ENCODE results near the gene PRRC2A. TPM values are rescaled to one million over a fixed set of nuclear protein-coding genes. Genes with fewer than 3 reads are reported as not detected.

The PRRC2A gene
- total RNA-seq, 1 donor from 2014 or later: 74.6 TPM

GRCh38 chr6:31619805-31620585 is 520 bp upstream of the PRRC2A start:
- peak; percentile 98 to 100 for DNase-seq (ENCODE audit: extremely low spot score in 2 of 2)
- peaks cover 18% of the 10 kb centered on the region for H3K4me1 ChIP-seq
- peaks cover 0 to 18% of the 10 kb centered on the region in 2 donors for H3K36me3 ChIP-seq
- H3K9me3 ChIP-seq: no peaks in the 10 kb centered on the region
- H3K27ac ChIP-seq: peak overlapping the region; percentile 95
- peak; percentile 82 to 98 for TF ChIP-seq POLR2AphosphoS5 (IDR thresholded peaks at IDR 0.05; ENCODE audit: insufficient read depth in 1 of 2, low read depth in 1 of 2)
- TF ChIP-seq CTCF (IDR thresholded peaks at IDR 0.05): no peak
- peak; percentile 83 to 90 for TF ChIP-seq POLR2A (IDR thresholded peaks at IDR 0.05)
- intact Hi-C loops (cut with DNase I): no loop called here
- no peaks in the 10 kb centered on the region for H3K27me3 ChIP-seq
- H3K4me3 ChIP-seq: peak overlapping the region; percentile 51 to 55

- Histone ChIP-seq H3K27me3 (no peaks in the 10 kb centered on the region), H3K4me1 (peaks cover 18% of the 10 kb centered on the region), H3K4me3 (peak overlapping the region; percentile 55 to 59), H3K36me3 (peaks cover 0 to 33% of the 10 kb centered on the region in 2 donors), H3K27ac (peak overlapping the region; percentile 95), H3K9me3 (no peaks in the 10 kb centered on the region)
- TF ChIP-seq POLR2AphosphoS5 (IDR thresholded peaks at IDR 0.05; ENCODE audit: insufficient read depth in 1 of 2, low read depth in 1 of 2) (no peak), CTCF (IDR thresholded peaks at IDR 0.05) (no peak), POLR2A (IDR thresholded peaks at IDR 0.05) (no peak)
- intact Hi-C loops (cut with DNase I): no loop called here
- DNase-seq (ENCODE audit: extremely low spot score in 2 of 2): no peak
Measured at GRCh38 chr6:31621320-31621939, 915 bp downstream of the PRRC2A start.

DNA sequence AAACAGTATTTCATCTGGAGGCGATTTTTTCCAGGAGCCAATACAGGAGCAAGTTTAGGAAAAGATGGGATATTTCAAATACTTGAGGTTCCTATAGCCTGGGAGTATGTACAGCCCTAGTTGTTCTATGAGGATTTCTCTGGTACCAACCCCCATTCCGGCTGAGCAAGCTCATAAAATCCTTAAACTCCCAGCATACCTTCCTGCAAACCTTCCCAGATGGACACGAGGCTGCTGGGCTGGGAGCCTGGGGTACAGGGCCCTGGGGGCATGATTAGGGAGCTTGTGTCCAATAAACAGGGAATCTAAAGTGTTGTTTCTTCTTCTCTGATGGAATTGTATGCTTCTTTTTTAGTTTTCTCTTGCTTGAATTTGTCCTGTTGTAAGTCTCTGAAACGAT is 1.5 kb downstream of the PRRC2A start:
- intact Hi-C loops (cut with DNase I): no loop called here
- Histone ChIP-seq H3K4me1 (peaks cover 18% of the 10 kb centered on the region), H3K27ac (peak overlapping the region; percentile 95), H3K36me3 (peaks cover 0 to 38% of the 10 kb centered on the region in 2 donors), H3K27me3 (no peaks in the 10 kb centered on the region), H3K4me3 (peak overlapping the region; percentile 55 to 59), H3K9me3 (no peaks in the 10 kb centered on the region)
- DNase-seq (ENCODE audit: extremely low spot score in 2 of 2): no peak
- TF ChIP-seq POLR2A (IDR thresholded peaks at IDR 0.05) (no peak), POLR2AphosphoS5 (IDR thresholded peaks at IDR 0.05; ENCODE audit: insufficient read depth in 1 of 2, low read depth in 1 of 2) (peak in 1 of 2 donors; percentile 43)

DNA sequence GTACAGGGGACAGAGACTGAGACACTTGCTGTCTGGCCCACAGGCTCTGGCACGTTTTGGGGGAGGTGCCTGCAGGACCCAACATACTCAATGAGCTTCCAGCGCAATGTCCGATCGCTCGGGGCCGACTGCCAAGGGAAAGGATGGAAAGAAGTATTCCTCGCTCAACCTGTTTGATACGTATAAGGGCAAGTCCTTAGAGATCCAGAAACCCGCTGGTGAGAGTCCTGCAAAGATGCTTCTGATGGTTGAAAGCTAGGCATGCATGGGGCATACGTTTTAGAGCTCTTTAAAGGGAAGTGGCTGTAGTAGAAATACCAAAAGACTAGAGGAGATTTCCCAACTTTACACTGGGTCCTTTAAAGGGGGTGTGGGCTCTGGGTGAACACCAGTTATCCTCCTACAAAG is 2.2 kb downstream of the PRRC2A start:
- Histone ChIP-seq H3K9me3 (no peaks in the 10 kb centered on the region), H3K27me3 (no peaks in the 10 kb centered on the region), H3K36me3 (peaks cover 0 to 45% of the 10 kb centered on the region in 2 donors), H3K4me3 (peak overlapping the region in 1 of 2 donors; percentile 59), H3K27ac (peak overlapping the region; percentile 95), H3K4me1 (peaks cover 18% of the 10 kb centered on the region)
- TF ChIP-seq POLR2AphosphoS5 (IDR thresholded peaks at IDR 0.05; ENCODE audit: insufficient read depth in 1 of 2, low read depth in 1 of 2): no peak
- no peak for TF ChIP-seq POLR2A (IDR thresholded peaks at IDR 0.05)
- no peak for TF ChIP-seq CTCF (IDR thresholded peaks at IDR 0.05)
- intact Hi-C loops (cut with DNase I): no loop called here
- DNase-seq (ENCODE audit: extremely low spot score in 2 of 2): peak in 1 of 2 donors; percentile 90

DNA sequence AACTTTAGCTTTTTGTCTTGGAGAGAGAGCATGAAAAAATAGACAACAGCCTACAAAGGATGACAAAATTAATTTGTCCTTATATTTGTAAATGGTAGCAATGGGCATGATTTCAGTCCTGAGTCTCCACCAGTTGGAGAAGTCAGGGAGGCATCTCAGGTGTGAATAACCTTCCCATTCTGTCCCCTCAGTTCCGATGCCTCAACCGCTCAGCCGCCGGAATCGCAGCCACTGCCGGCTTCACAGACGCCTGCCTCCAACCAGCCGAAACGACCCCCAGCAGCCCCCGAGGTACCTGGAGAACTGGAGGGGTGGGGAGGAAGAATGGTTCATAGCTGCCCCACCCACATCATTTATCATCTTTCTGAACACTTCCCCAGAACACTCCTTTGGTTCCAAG is 3.6 kb downstream of the PRRC2A start:
- no peak overlapping the region for H3K4me3 ChIP-seq
- TF ChIP-seq POLR2AphosphoS5 (IDR thresholded peaks at IDR 0.05; ENCODE audit: insufficient read depth in 1 of 2, low read depth in 1 of 2): no peak
- no peak for TF ChIP-seq POLR2A (IDR thresholded peaks at IDR 0.05)
- no peak for TF ChIP-seq CTCF (IDR thresholded peaks at IDR 0.05)
- DNase-seq (ENCODE audit: extremely low spot score in 2 of 2): no peak
- no peaks in the 10 kb centered on the region for H3K27me3 ChIP-seq
- intact Hi-C loops (cut with DNase I): no loop called here
- no peaks in the 10 kb centered on the region for H3K9me3 ChIP-seq
- no peak overlapping the region for H3K27ac ChIP-seq
- peaks cover 18% of the 10 kb centered on the region for H3K4me1 ChIP-seq
- peaks cover 0 to 59% of the 10 kb centered on the region in 2 donors for H3K36me3 ChIP-seq
